A673 (cell line): Measurements from ENCODE around the gene ZNG1A.
"Not testable (repeated sequence)": the region's sequence is repeated elsewhere in the genome, so short reads cannot be mapped to it uniquely, and the experiment has no call there.

Experiments used
- CTCF ChIP-seq: fragments of 300-800, 200-600 bp; sonication (generic); conservative IDR thresholded peaks from 2 replicates; pipeline ENCODE4 v1.5.1; 2017; ENCODE audit warnings: low read depth, mild to moderate bottlenecking, antibody characterized with exemption, low read length, moderate library complexity, mixed read lengths
- EZH2 ChIP-seq: fragments of 200-600 bp; sonication (generic); IDR thresholded peaks from 2 replicates; pipeline ENCODE4 v1.6.1; 2017; ENCODE audit warnings: borderline replicate concordance, low read depth, mild to moderate bottlenecking, mixed read lengths, antibody characterized with exemption, low read length; ENCODE audit not compliant: poor library complexity, severe bottlenecking

DNA sequence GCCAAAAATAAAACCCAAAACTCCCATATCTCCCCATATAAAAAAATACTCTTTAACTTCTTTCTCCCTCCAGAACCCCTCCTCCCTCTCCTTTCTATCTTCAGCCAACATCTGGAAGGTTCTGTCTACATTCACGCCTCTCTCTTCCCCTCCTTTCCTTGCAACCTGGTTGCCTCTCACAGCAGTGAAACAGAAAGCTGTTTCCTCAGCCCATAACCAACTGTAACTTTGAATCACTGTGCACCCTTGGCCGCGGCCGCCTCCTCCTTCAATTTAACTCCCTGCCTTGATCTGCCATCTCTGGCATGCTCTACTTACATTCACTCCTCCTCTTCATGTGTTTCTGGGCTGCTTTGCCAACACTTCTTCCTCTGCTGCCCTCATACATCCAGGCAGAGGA is 83.9 kb downstream of the ZNG1A start:
- not testable (repeated sequence) for TF ChIP-seq EZH2, CTCF
